Activated B cell treated with CpG ODN at 0.5 μM for 24 hours (primary cell): ENCODE measurements around the gene KCNJ11. TPM values are rescaled to one million over a fixed set of nuclear protein-coding genes. Genes with fewer than 3 reads are reported as not detected.

Source experiments
- ATAC-seq: fragments of 200-7000 bp; cut with Tn5 transposase; one replicate; pipeline ENCODE4 v1.10.0; 2021; ENCODE audit warnings: low read depth, mild to moderate bottlenecking, moderate library complexity
- CTCF ChIA-PET: fragments of 350-600 bp; sonication (Branson Sonifier 250); formaldehyde crosslinking; loops from one replicate; lab custom pipeline; 2021; ENCODE audit warnings: antibody characterized with exemption; lab: Charles Lee
- POLR2A ChIA-PET: fragments of 350-600 bp; sonication (Branson Sonifier 250); formaldehyde crosslinking; loops from one replicate; lab custom pipeline; 2021; ENCODE audit warnings: antibody characterized with exemption; lab: Charles Lee
- DNase-seq: peaks from one replicate; pipeline ENCODE4 v3.0.0; 2022
- H3K27ac Mint-ChIP-seq: one replicate; pipeline ENCODE4 v1.8.0; 2020; ENCODE audit warnings: mixed read lengths
- H3K27me3 Mint-ChIP-seq: one replicate; pipeline ENCODE4 v1.8.0; 2021; ENCODE audit warnings: mixed read lengths
- H3K36me3 Mint-ChIP-seq: one replicate; pipeline ENCODE4 v1.8.0; 2021; ENCODE audit warnings: low read depth, mixed read lengths
- H3K4me1 Mint-ChIP-seq: one replicate; pipeline ENCODE4 v1.8.0; 2021; ENCODE audit warnings: mixed read lengths
- H3K4me3 Mint-ChIP-seq: one replicate; pipeline ENCODE4 v1.8.0; 2020; ENCODE audit warnings: mild to moderate bottlenecking, mixed read lengths
- H3K9me3 Mint-ChIP-seq: one replicate; pipeline ENCODE4 v1.8.0; 2020; ENCODE audit warnings: mixed read lengths
- CTCF ChIP-seq: fragments of 200-600 bp; IDR thresholded peaks from one replicate; pipeline ENCODE4 v1.8.0; 2022; ENCODE audit warnings: antibody characterized with exemption, mild to moderate bottlenecking
- intact Hi-C: fragments of 100-400 bp; cut with micrococcal nuclease; formaldehyde crosslinking; loops from one replicate; pipeline ENCODE4 v1.15.1; 2024
- total RNA-seq: library from RNA; stranded (reverse); gene quantifications from 2 replicates; pipeline ENCODE4 v1.2.3, GENCODE V29; 2022

The KCNJ11 gene
- total RNA-seq, 1 donor from 2014 or later, result 1.2 TPM

- H3K27ac Mint-ChIP-seq, result no peak overlapping the region
- ChIA-PET CTCF (no interaction called here), POLR2A (no interaction called here)
- no peak overlapping the region for H3K4me3 Mint-ChIP-seq
- no peaks in the 10 kb centered on the region for H3K36me3 Mint-ChIP-seq
- H3K4me1 Mint-ChIP-seq, result peaks cover 17% of the 10 kb centered on the region
- H3K27me3 Mint-ChIP-seq, result no peaks in the 10 kb centered on the region
- TF ChIP-seq CTCF, result no peak
- DNase-seq (no peak), ATAC-seq (no peak)
- H3K9me3 Mint-ChIP-seq, result no peaks in the 10 kb centered on the region
- intact Hi-C loops, result no loop called here
These were observed 8.3 kb upstream of the KCNJ11 start for GRCh38 chr11:17396598-17397310.

- no peak for TF ChIP-seq CTCF
- Mint-ChIP-seq H3K27ac (no peak overlapping the region), H3K36me3 (no peaks in the 10 kb centered on the region), H3K4me3 (no peak overlapping the region), H3K4me1 (peaks cover 23% of the 10 kb centered on the region), H3K27me3 (no peaks in the 10 kb centered on the region), H3K9me3 (no peaks in the 10 kb centered on the region)
- DNase-seq (no peak), ATAC-seq (no peak)
- intact Hi-C loops, result no loop called here
- ChIA-PET POLR2A (no interaction called here), CTCF (no interaction called here)
These were observed 7.5 kb upstream of the KCNJ11 start for GRCh38 chr11:17395978-17396377.

GRCh38 chr11:17395554-17395961 is 7.1 kb upstream of the KCNJ11 start:
- DNase-seq (no peak), ATAC-seq (no peak)
- H3K36me3 Mint-ChIP-seq, result no peaks in the 10 kb centered on the region
- ChIA-PET POLR2A (no interaction called here), CTCF (no interaction called here)
- H3K27me3 Mint-ChIP-seq, result no peaks in the 10 kb centered on the region
- H3K4me3 Mint-ChIP-seq, result no peak overlapping the region
- no peak overlapping the region for H3K27ac Mint-ChIP-seq
- peaks cover 19% of the 10 kb centered on the region for H3K4me1 Mint-ChIP-seq
- TF ChIP-seq CTCF, result no peak
- intact Hi-C loops, result no loop called here
- no peaks in the 10 kb centered on the region for H3K9me3 Mint-ChIP-seq

- no peak overlapping the region for H3K4me3 Mint-ChIP-seq
- ATAC-seq (no peak), DNase-seq (no peak)
- intact Hi-C loops, result no loop called here
- H3K27ac Mint-ChIP-seq, result no peak overlapping the region
- H3K27me3 Mint-ChIP-seq, result no peaks in the 10 kb centered on the region
- H3K9me3 Mint-ChIP-seq, result no peaks in the 10 kb centered on the region
- no peaks in the 10 kb centered on the region for H3K36me3 Mint-ChIP-seq
- CTCF ChIA-PET, result no interaction called here
- POLR2A ChIA-PET, result no interaction called here
- H3K4me1 Mint-ChIP-seq, result peaks cover 15% of the 10 kb centered on the region
- no peak for TF ChIP-seq CTCF
These were observed 6.4 kb upstream of the KCNJ11 start for GRCh38 chr11:17394743-17395390.

- H3K27ac Mint-ChIP-seq, result no peak overlapping the region
- intact Hi-C loops, result no loop called here
- ATAC-seq (no peak), DNase-seq (no peak)
- no peaks in the 10 kb centered on the region for H3K36me3 Mint-ChIP-seq
- POLR2A ChIA-PET, result no interaction called here
- no peak for TF ChIP-seq CTCF
- H3K27me3 Mint-ChIP-seq, result no peaks in the 10 kb centered on the region
- CTCF ChIA-PET, result no interaction called here
- H3K9me3 Mint-ChIP-seq, result no peaks in the 10 kb centered on the region
- H3K4me3 Mint-ChIP-seq, result no peak overlapping the region
- H3K4me1 Mint-ChIP-seq, result peaks cover 18% of the 10 kb centered on the region
These were observed 5.0 kb upstream of the KCNJ11 start for GRCh38 chr11:17393472-17393871.
